HG03558 (cell line): ENCODE results near the gene LGI4.
"Not testable (repeated sequence)": the region's sequence is repeated elsewhere in the genome, so short reads cannot be mapped to it uniquely, and the experiment has no call there.

Experiments
- ATAC-seq: cut with Tn5 transposase; IDR thresholded peaks from one replicate; pipeline ENCODE4 v1.9.1; 2021; ENCODE audit warnings: moderate number of reproducible peaks; ENCODE audit not compliant: unreplicated experiment; ENCODE audit errors: extremely low read depth

The LGI4 gene

DNA sequence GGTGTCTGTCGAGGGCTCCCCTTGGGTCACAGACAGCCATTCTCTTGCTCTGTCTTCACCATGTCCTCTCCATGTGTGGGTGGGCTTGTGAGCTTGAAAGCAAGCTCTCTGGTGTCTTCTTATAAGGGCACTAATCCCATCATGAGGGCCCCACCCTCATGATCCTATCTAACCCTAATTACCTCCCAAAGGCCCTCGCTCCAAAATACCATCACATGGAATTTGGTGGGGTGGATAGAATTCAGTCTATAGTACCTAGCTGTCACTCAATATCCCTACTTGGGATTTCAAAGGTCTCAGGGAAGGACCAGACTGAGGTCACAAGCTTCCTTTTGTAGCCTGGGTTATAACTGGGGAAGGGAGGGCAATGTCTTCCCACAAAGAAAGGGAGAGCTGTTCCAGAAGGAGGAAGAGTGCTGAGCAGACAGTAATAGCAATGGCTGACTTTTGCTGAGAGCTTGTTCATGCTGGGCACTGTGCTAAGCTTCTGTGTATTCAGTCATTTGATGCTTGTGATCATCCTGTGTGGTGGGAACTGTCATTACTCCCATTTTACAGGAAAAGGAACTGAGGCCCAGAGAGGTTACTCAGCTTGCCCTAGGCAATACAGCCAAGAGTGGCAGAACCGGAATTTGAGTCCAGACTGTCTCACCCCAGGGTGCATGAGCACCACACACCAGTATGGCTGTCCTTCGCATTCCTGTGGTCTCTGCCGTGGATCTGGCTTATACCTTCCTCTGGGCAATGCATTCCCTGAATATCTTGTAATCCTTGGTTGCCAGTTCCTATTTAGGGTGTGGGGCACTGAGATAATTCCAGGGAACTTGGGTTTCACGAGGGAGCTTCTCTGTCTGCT lies 27.8 kb upstream of the LGI4 start:
- ATAC-seq, result no peak

DNA sequence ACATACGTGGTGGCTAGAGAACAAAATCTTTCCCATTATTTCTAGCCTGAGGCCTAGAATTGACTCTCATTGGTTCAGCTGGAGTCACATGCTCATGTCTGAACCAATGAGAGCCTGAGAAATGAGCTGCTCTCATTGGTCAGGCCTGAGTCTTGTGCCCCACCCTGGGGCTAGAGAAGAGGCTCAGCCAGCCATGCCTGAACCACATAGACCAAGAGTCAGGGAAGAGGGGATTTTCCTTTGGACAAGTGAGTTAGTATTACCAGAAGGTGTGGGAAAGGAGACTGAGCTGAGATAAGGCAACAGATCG lies 26.5 kb upstream of the LGI4 start:
- no peak for ATAC-seq

DNA sequence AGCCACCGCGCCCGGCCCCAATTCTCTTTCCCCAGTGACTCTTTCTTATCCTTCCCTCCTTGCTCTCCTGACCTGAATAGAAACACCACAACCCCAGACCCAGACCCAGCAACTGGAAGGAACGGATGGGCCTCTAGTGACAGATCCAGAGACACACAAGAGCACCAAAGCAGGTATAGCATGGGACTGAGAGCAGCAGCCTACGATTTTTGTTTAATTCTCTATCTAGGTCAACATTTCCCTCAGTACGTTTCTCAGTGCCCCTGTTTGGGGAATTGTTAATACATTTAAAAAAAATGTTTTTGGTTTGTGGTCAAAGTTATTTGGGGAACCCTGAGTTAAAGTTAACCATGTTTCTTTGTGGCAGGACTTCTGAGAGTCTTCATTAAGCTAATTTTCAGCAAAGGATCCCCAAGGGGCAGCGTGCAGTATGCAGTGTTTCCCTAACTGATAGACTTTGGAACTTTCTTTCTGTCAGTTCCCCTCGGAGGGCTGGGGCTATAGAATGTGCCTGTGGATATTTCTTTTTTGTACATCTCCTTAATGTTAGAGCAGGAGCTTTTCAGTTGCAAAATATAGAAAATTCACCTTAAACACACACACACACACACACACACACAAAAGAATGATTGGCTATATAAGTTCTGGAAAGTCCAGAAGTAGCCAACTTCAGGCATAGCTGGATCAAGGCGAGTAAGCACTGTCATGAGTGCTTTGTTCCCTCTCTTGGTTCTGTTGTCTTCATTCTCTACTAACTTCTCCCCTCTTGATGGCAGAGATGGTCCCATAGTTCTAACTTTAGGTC lies 26.0 kb upstream of the LGI4 start:
- ATAC-seq, result no peak

DNA sequence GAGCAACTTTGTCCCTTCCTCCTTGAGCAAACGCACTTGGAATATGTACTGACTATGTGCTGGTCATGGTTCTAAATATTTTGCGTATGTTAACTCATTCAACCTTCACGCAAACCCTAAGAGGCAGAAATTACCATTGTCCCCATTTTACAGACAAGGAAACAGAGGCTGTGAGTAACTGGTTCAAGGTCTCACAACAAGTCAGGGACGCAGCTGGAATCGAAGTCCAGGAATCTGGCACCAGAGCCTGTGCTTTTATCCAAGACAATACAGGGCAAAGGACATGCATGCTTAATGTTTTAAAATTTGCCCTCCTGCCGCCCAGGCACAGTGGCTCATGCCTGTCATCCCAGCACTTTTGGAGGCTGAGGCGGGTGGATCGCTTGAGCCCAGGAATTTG lies 24.7 kb upstream of the LGI4 start:
- no peak for ATAC-seq

DNA sequence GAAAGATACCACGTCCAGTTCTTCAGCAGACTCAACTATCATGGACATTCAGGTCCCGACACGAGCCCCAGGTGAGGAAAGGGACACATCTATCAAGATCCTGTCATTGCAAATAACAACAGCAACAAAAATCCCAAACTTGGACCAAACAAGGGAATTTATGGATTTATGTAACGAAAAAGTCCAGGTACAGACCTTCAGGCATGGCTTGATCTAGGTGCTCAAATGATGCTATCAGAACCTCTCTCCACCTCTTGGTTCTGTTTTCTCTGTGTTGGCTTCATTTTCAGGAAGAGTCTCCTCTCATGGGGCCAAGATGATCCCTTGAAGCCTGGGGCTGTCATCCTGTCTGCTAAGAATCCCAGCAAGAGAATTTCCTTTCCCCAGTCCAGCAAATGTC lies 22.6 kb upstream of the LGI4 start:
- no peak for ATAC-seq

DNA sequence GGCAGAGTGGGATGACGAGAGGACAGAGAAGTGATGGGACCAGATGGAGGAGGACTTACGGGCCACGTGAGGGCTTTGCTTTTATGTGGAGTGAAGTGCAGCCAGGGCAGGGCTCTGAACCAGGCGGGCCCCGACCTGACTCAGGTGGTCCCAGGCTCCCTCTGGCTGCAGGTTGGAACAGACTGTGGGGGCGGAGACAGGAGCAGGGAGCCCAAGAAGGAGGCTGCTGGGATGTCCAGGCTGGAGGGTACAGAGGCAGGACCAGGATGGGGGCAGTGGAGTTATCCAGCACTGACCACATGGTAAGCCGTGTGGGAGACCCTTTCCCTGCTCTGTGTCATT lies 21.8 kb upstream of the LGI4 start:
- no peak for ATAC-seq

DNA sequence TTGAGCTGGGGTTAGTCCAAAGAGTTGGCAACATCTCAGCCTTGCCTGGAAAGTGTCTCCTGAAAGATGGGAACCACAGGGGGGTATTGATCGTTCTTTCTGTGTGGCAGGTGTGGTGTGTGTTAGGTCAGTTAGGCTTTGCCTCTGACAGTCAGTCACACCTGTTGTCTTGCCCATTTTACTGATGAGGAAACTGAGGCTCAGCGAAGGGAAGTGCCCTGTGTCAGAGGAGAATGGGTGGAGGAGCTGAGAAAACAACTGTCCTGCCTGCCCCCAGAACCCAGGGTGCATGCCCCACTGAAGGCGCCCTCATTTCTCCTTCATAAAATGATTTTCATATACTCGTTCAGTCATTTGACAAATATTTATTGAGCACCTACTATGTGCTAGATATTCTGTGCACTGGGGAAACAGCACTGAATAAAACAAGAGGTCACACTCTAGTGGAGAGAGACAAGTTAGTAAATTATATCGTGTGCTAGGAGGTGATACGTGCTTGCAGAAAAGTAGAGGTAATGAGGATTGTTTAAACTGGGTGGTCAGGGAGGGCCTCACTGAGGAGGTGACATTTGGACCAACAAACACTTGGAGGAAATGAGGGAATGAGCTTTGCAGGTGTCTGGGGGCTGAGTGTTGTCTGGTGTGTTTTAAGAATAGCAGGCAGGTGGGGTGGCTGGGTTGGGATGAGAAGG lies 21.3 kb upstream of the LGI4 start:
- no peak for ATAC-seq

DNA sequence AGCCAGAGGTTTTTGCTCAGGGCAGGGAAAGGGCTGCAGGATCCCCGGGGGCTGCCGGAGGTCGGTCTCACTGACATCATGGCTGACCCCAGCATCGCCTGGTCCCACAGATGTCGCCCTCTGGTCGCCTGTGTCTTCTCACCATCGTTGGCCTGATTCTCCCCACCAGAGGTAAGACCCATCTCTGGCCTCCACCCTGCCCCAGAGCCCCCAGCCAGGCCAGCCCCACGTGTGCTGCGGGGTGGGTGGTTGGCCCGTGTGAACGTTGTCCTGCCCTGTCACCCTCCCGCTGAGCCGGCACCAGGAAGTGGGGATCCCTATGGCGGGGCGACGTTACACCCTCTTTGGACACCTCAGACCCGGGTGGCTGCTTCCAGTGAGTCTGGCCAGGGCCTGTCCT lies 20.6 kb upstream of the LGI4 start:
- no peak for ATAC-seq

GRCh38 chr19:35154525-35155406 lies 19.9 kb upstream of the LGI4 start, which contains the start of gene FXYD5:
Gene FXYD5, plus strand, starts transcription at chr19:35154735. Its CDS starts 816 bp downstream, at chr19:35155551.
- no peak for ATAC-seq

- no peak for ATAC-seq
Observed at GRCh38 chr19:35153701-35154524, 19.1 kb upstream of the LGI4 start.

DNA sequence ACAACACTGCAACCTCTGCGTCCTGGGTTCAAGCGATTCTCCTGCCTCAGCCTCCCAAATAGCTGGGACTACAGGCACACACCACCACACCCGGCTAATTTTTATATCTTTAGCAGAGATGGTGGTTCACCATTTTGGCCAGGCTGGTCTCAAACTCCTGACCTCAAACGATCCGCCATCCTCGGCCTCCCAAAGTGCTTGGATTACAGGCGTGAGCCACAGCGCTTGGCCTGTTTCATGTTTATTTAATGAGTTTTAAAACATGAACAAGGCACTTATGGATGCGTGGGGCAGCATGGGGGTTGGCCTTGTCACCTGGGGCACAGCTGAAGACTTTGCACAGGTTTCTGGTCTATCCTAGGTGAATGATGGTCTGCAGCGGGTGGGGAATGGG lies 18.3 kb upstream of the LGI4 start:
- not testable (repeated sequence) for ATAC-seq

- ATAC-seq, result no peak
Observed at GRCh38 chr19:35151273-35152065, 16.6 kb upstream of the LGI4 start.

DNA sequence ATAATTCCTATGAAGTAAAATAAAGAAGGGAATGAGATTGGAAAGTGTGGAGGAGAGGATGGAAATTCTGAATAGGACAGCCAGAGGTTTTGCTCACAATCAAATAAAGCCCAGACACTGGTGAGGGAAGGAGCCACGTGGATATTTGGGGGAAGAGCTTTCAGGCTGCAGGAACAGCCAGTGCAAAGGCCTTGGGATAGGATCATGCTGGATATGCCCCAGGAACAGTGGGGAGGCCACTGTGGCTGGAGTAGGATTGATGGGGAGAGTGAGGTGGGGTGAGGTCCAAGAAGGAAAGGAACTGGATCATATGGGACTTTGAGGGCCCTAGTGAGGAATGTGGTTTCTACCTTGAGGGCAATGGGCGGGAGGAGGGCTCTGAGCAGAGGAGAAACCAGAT lies 15.6 kb upstream of the LGI4 start:
- no peak for ATAC-seq

DNA sequence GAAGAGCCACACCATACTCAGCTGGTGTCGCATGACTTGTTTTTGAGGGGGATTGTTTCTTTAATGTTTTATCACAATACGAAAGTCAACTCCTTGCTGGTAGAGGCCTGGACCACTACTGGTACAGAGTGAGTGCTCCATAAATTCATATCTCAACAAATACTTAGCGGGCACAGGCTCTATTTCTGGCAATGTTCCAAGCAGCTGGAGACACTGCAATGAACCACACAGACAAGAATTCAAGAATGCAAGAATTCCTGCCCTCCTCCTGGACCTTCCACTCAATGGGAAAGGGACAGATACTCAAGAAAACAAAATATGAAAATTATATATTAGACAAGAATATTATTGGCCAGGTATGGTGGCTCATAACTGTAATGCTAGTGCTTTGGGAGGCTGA lies 14.6 kb upstream of the LGI4 start:
- ATAC-seq, result no peak

GRCh38 chr19:35146746-35147459 lies 12.0 kb upstream of the LGI4 start:
- ATAC-seq, result no peak

GRCh38 chr19:35144600-35145436 lies 10.0 kb upstream of the LGI4 start:
- no peak for ATAC-seq

DNA sequence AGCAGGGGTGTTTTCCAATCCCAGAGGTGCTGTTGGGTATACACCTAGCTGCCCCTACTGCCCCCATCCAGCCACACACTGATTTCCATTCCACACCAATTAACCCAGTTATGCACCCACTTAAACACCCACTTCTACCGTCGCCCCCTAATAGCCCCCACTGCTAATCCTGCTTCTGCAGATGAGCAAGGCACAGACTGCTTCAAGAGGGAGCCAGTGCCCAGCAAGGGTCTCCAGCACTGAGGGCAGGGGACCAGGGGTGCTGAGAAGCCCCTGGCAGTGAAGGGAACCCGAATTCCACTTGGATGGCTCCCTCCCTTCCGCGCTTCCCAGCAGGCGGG lies 9.4 kb upstream of the LGI4 start:
- no peak for ATAC-seq
